Kidney (tissue), 14 donors: ENCODE measurements around the gene NUMB. TPM values are rescaled to one million over a fixed set of nuclear protein-coding genes. Genes with fewer than 3 reads are reported as not detected.
A peak's percentile ranks its signal among the peaks of the same experiment; 100 is the strongest.

Experiments
- DNase-seq, 5 donors: peaks; one replicate each; pipeline ENCODE4 v3.0.0-alpha.2; 2013 to 2020
- FAIRE-seq: peaks from 2 replicates; lab custom pipeline; 2012; peaks lifted over from hg19 to GRCh38; lab: Jason Lieb, UNC
- H3K27ac ChIP-seq, 2 donors: one replicate each; pipeline ENCODE4 v1.7.0; 2013; ENCODE audit warnings: low read depth in 2 of 2, low read length in 2 of 2, inconsistent platforms in 1 of 2
- H3K27me3 ChIP-seq: one replicate; pipeline ENCODE4 v1.7.1; 2013; ENCODE audit warnings: low read length, inconsistent platforms; ENCODE audit not compliant: control insufficient read depth, insufficient read depth
- H3K36me3 ChIP-seq, 3 donors: one replicate each; pipeline versions ENCODE4 v1.7.0 to v1.7.1; 2013; ENCODE audit warnings: low read length in 3 of 3, control low read depth in 1 of 3, inconsistent platforms in 1 of 3; ENCODE audit not compliant: insufficient read depth in 3 of 3, control insufficient read depth in 2 of 3
- H3K4me1 ChIP-seq, 3 donors: one replicate each; pipeline versions ENCODE4 v1.7.0 to v1.7.1; 2013; ENCODE audit warnings: low read length in 3 of 3, inconsistent platforms in 1 of 3, low read depth in 1 of 3; ENCODE audit not compliant: control insufficient read depth in 2 of 3, insufficient read depth in 2 of 3
- H3K4me3 ChIP-seq, 3 donors: one replicate each; pipeline versions ENCODE4 v1.7.0 to v1.8.1; 2013; ENCODE audit warnings: low read length in 3 of 3, control low read depth in 1 of 3, inconsistent platforms in 1 of 3
- H3K9ac ChIP-seq, 3 donors: one replicate each; pipeline versions ENCODE4 v1.7.0 to v1.7.1; 2013; ENCODE audit warnings: low read length in 3 of 3, control low read depth in 1 of 3, inconsistent platforms in 1 of 3
- H3K9me3 ChIP-seq, 3 donors: one replicate each; pipeline versions ENCODE4 v1.7.0 to v1.7.1; 2013; ENCODE audit warnings: low read length in 3 of 3, control low read depth in 1 of 3, inconsistent platforms in 1 of 3; ENCODE audit not compliant: control insufficient read depth in 2 of 3, insufficient read depth in 1 of 3
- intact Hi-C: fragments of 100-400 bp; cut with DNase I; formaldehyde crosslinking; loops from one replicate; pipeline ENCODE4 v1.11.1; 2022
- polyA plus RNA-seq: library from polyadenylated mRNA; stranded (reverse); fragments of 350-450 nt; fragmentation: Illumina TruSeq; extraction: RNeasy Lipid Tissue Mini Kit (QIAGEN cat#74804); gene quantifications from one replicate; pipeline ENCODE4 v1.2.3, GENCODE V29; 2014; ENCODE audit warnings: low read depth, low replicate concordance; ENCODE audit not compliant: insufficient read depth
- total RNA-seq: library from RNA; stranded (reverse); fragmentation: NEBNext Ultra II Directional; extraction: Animal tissue kit (Norgen Biotek cat#: 25700); gene quantifications from one replicate; pipeline ENCODE4 v1.2.1, GENCODE V29; 2021
- TF ChIP-seq, protein P1 (sequence below): IDR thresholded peaks from 3 replicates; pipeline ENCODE4 v1.5.1; 2012; ENCODE audit warnings: mild to moderate bottlenecking, moderate library complexity, borderline replicate concordance; ENCODE audit not compliant: insufficient read depth; ENCODE audit errors: extremely low read depth
- donor health status: control.
- donor health status: control.
- donor health status: control.
- donor health status: control.
- donor health status: control.
- donor health status: DM: yes; HTN: yes; CAD: no.
- donor health status: Normal renal cell carcinoma (clear cell type).

NUMB gene
- total and polyA plus RNA-seq, 2 donors from 2014 or later = 42.4 to 104 TPM

DNA sequence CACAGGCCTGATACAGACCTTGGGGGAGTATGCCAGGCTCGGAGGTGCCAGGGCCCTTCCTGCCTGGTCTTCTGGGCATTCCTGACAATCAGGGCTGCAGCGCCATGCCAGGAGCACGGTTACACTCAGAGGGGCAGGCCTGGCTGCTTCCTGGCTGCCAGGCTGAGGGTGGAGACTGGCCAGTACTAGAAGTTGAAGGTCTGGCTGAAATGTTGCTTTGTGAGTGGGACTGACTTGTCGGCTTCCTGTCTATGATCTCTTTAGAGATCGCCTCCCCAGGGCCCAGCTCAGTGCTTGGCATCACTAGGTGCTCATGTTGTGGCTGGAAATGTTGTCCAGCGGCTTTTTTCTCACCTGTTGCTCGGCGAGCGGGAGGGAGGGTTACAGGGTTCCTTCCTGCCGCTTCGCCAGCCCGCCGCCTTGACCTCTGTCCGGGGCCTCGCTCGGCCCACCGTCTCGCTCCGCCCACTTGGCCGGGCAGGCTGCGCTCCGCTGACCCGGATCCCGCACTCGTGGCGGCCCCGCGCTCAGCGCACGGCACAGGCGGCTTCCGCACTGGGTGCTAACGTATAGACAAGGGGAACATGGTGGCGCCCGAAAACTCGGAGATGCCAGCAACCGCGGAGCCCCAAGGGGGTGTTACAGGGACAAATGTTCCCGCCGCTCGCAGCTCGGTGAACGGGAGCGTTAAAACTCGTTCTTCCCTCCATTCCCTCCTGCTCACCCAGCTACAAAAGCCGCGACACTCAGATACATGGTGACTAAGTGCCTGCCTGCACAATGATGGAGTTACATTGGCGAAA lies 188.4 kb downstream of the NUMB start:
- Histone ChIP-seq H3K9me3 (no peaks in the 10 kb centered on the region), H3K4me1 (peaks cover 0 to 13% (median 11%) of the 10 kb centered on the region in 3 donors), H3K27me3 (no peaks in the 10 kb centered on the region), H3K9ac (peak overlapping the region in 1 of 3 donors; percentile 62), H3K4me3 (peak overlapping the region; percentile 22 to 58 (median 37)), H3K27ac (peak overlapping the region; percentile 34 to 75), H3K36me3 (peaks cover 3 to 25% (median 18%) of the 10 kb centered on the region in 3 donors)
- DNase-seq = peak; percentile 67 to 86 (median 75)
- intact Hi-C loops = no loop called here
- TF ChIP-seq, protein P1, sequence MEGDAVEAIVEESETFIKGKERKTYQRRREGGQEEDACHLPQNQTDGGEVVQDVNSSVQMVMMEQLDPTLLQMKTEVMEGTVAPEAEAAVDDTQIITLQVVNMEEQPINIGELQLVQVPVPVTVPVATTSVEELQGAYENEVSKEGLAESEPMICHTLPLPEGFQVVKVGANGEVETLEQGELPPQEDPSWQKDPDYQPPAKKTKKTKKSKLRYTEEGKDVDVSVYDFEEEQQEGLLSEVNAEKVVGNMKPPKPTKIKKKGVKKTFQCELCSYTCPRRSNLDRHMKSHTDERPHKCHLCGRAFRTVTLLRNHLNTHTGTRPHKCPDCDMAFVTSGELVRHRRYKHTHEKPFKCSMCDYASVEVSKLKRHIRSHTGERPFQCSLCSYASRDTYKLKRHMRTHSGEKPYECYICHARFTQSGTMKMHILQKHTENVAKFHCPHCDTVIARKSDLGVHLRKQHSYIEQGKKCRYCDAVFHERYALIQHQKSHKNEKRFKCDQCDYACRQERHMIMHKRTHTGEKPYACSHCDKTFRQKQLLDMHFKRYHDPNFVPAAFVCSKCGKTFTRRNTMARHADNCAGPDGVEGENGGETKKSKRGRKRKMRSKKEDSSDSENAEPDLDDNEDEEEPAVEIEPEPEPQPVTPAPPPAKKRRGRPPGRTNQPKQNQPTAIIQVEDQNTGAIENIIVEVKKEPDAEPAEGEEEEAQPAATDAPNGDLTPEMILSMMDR = no peak
- FAIRE-seq = no peak

DNA sequence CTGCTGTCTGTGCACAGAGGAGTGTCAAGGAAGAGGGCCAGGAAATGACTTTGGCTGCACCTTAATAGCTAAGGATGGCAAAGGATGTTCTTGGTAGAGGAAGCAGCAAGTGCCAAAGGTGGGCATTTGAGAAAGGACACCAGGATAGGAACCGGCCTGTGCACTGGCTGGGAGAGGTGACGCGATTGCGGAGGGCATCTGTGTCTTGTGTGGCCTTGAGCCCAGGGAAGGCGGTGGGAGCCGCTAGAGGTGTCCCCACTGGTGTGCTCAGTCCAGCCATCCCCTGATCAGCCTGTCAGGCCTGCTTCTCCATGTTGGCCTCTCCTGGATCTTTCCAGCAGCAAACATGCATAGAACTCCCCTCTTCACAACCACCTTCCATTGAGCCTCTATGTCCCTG lies 190.9 kb downstream of the NUMB start:
- TF ChIP-seq, protein P1 = no peak
- DNase-seq (no peak), FAIRE-seq (no peak)
- peaks cover 0 to 13% (median 12%) of the 10 kb centered on the region in 3 donors for H3K36me3 ChIP-seq
- H3K27ac ChIP-seq = no peak overlapping the region
- no peaks in the 10 kb centered on the region for H3K27me3 ChIP-seq
- no peak overlapping the region for H3K9ac ChIP-seq
- no peaks in the 10 kb centered on the region for H3K9me3 ChIP-seq
- H3K4me1 ChIP-seq = peaks cover 0 to 13% (median 11%) of the 10 kb centered on the region in 3 donors
- H3K4me3 ChIP-seq = no peak overlapping the region
- intact Hi-C loops = no loop called here

DNA sequence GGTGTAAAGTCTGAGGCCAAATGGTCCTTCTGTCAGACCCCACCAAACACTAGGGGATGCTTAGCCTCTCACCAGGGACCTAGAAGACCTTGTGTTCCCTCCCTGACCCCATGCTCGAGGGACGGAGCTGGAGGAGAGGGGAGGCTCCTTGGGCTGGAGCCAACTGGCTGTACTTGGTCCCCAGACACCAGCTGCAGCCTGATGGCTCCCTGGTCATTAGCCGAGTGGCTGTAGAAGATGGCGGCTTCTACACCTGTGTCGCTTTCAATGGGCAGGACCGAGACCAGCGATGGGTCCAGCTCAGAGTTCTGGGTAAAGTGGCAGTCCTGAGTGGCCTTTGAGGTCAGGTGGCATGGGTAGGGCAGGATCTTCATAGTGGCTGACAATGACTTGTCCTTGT lies 192.0 kb downstream of the NUMB start:
- Histone ChIP-seq H3K27ac (no peak overlapping the region), H3K4me3 (no peak overlapping the region), H3K27me3 (no peaks in the 10 kb centered on the region), H3K9ac (no peak overlapping the region), H3K9me3 (no peaks in the 10 kb centered on the region), H3K4me1 (peaks cover 0 to 13% (median 11%) of the 10 kb centered on the region in 3 donors), H3K36me3 (peaks cover 0 to 11% (median 10%) of the 10 kb centered on the region in 3 donors)
- DNase-seq = peak in 1 of 5 donors; percentile 29
- no peak for FAIRE-seq
- intact Hi-C loops = no loop called here
- TF ChIP-seq, protein P1 = no peak
